ENCODE results near the gene LNPEP.

The LNPEP gene

GRCh38 chr5:96942078-96942477 lies 6.2 kb downstream of the LNPEP start:
- no peak for TF ChIP-seq SIN3A (IDR thresholded peaks at IDR 0.05; ENCODE audit: borderline replicate concordance, insufficient read depth, low read length)
- TF ChIP-seq POLR2AphosphoS5 (IDR thresholded peaks at IDR 0.05; ENCODE audit: low read depth, low read length): no peak
- no peak for TF ChIP-seq REST (IDR thresholded peaks at IDR 0.05; ENCODE audit: insufficient read depth in 1 of 2, low read depth in 2 of 2, low read length in 2 of 2)
- TF ChIP-seq FOXP2 (optimal IDR thresholded peaks at IDR 0.05; ENCODE audit: borderline replicate concordance, extremely low read depth, extremely low read length, insufficient read depth): no peak
- no peak for TF ChIP-seq TAF1 (IDR thresholded peaks at IDR 0.05; ENCODE audit: borderline replicate concordance, insufficient read depth, low read length)

GRCh38 chr5:96942911-96943310 lies 7.0 kb downstream of the LNPEP start:
- TF ChIP-seq FOXP2 (optimal IDR thresholded peaks at IDR 0.05; ENCODE audit: borderline replicate concordance, extremely low read depth, extremely low read length, insufficient read depth): no peak
- no peak for TF ChIP-seq TAF1 (IDR thresholded peaks at IDR 0.05; ENCODE audit: borderline replicate concordance, insufficient read depth, low read length)
- TF ChIP-seq SIN3A (IDR thresholded peaks at IDR 0.05; ENCODE audit: borderline replicate concordance, insufficient read depth, low read length): no peak
- TF ChIP-seq POLR2AphosphoS5 (IDR thresholded peaks at IDR 0.05; ENCODE audit: low read depth, low read length): no peak
- TF ChIP-seq REST (IDR thresholded peaks at IDR 0.05; ENCODE audit: insufficient read depth in 1 of 2, low read depth in 2 of 2, low read length in 2 of 2): no peak

DNA sequence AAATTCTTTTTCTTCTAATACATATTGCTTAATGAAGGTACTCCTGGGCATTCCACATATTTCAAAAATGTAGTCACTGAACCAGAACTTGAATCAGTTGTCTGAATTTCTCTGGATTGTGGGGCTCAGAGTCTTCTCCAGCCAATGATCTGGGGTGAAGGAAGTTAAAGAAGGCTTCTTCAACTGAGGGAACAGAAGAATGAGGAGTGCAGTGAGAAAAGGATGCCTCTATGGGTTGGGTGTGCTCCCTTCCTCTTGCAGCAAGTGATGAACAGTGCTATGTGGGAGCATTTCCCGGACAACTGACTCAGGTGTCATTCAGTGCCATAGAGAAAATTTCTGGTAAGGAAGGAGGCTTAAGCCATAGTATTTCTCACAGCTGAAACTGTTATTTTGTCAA lies 7.9 kb downstream of the LNPEP start:
- no peak for TF ChIP-seq TAF1 (IDR thresholded peaks at IDR 0.05; ENCODE audit: borderline replicate concordance, insufficient read depth, low read length)
- no peak for TF ChIP-seq POLR2AphosphoS5 (IDR thresholded peaks at IDR 0.05; ENCODE audit: low read depth, low read length)
- no peak for TF ChIP-seq SIN3A (IDR thresholded peaks at IDR 0.05; ENCODE audit: borderline replicate concordance, insufficient read depth, low read length)
- no peak for TF ChIP-seq REST (IDR thresholded peaks at IDR 0.05; ENCODE audit: insufficient read depth in 1 of 2, low read depth in 2 of 2, low read length in 2 of 2)

DNA sequence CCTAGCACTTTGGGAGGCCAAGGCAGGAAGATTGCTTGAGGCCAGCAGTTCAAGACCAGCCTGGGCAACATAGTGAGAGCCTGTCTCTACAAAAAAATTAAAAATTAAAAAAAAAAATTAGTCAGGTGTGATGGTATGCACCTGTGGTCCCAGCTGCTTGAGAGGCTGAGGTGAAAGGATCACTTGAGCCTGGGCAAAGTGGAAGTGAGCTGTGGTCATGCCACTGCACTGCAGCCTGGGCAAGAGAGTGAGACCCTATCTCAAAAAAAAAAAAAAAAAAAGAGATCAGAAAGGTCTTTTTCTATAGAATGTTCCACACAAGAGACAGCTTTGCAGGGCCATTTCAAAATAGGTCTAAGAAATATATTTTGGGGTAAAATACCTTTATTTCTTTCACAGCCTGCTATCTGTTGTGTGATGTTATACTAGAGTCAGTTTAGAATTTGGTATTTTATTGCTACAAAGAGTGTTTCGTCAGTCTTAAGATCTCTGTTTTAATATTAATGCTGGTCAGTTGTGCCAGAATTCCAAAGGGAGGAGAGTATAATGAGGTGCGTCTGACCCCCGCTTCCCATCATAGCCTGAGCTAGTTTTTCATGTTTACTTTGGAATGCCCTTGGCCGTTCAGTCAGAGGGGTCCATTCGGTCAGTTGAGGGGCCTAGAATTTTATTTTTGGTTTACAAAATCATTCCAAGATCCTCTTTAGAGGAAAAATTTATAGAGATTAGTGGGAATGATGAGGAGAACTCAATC lies 9.4 kb downstream of the LNPEP start:
- TF ChIP-seq SIN3A (IDR thresholded peaks at IDR 0.05; ENCODE audit: borderline replicate concordance, insufficient read depth, low read length) (no peak), POLR2AphosphoS5 (IDR thresholded peaks at IDR 0.05; ENCODE audit: low read depth, low read length) (no peak), FOXP2 (optimal IDR thresholded peaks at IDR 0.05; ENCODE audit: borderline replicate concordance, extremely low read depth, extremely low read length, insufficient read depth) (no peak), TAF1 (IDR thresholded peaks at IDR 0.05; ENCODE audit: borderline replicate concordance, insufficient read depth, low read length) (no peak), REST (IDR thresholded peaks at IDR 0.05; ENCODE audit: insufficient read depth in 1 of 2, low read depth in 2 of 2, low read length in 2 of 2) (no peak)

Measured in PFSK-1 (cell line).